Right cardiac atrium (tissue), 5 donors: Measurements from ENCODE around the gene TMEM125. TPM values are rescaled to one million over a fixed set of nuclear protein-coding genes. Genes with fewer than 3 reads are reported as not detected.
A peak's percentile ranks its signal among the peaks of the same experiment; 100 is the strongest.

Experiments used
- ATAC-seq, 2 donors: fragments of 200-7000 bp; cut with Tn5 transposase; one replicate each; pipeline versions ENCODE4 v1.8.0 to v1.9.1; 2020; ENCODE audit warnings: moderate library complexity in 2 of 2, mild to moderate bottlenecking in 1 of 2
- DNase-seq, 3 donors: peaks; one replicate each; pipeline ENCODE4 v3.0.0-alpha.2; 2020
- H3K27ac ChIP-seq: one replicate; pipeline ENCODE4 v1.5.1; 2013; ENCODE audit warnings: mild to moderate bottlenecking, low read length, control low read depth, moderate library complexity
- H3K27me3 ChIP-seq: one replicate; pipeline ENCODE4 v1.6.1; 2013; ENCODE audit not compliant: control insufficient read depth, insufficient read depth
- H3K4me1 ChIP-seq: one replicate; pipeline ENCODE4 v1.6.1; 2013; ENCODE audit warnings: low read length; ENCODE audit not compliant: control insufficient read depth, insufficient read depth
- H3K4me3 ChIP-seq: one replicate; pipeline ENCODE4 v1.5.1; 2013; ENCODE audit warnings: low read length, control low read depth
- H3K9me3 ChIP-seq: one replicate; pipeline ENCODE4 v1.6.1; 2013; ENCODE audit warnings: low read length; ENCODE audit not compliant: control insufficient read depth
- WGBS: extraction: QIAGEN DNeasy Blood & Tissue Kit; methylation state at CpG from one replicate; pipeline ENCODE4 v1.1.7; 2013; 5-methylcytosine and 5-hydroxymethylcytosine counted together
- intact Hi-C, 4 donors: fragments of 100-400 bp; cut with DNase I; formaldehyde crosslinking; loops; one replicate each; pipeline versions ENCODE4 v1.11.0 to v1.14.0; 2022 to 2023
- polyA plus RNA-seq: library from polyadenylated mRNA; stranded (reverse); fragments of 200-250 nt; gene quantifications from one replicate; pipeline ENCODE4 v1.2.3, GENCODE V29; 2013
- total RNA-seq, 4 donors: library from RNA; stranded (reverse); fragmentation: NEBNext Ultra II Directional; extraction: Animal tissue kit (Norgen Biotek cat#: 25700); gene quantifications; one replicate each; pipeline ENCODE4 v1.2.1, GENCODE V29; 2021
- donor health status: healthy with polysubstance abuse.
- donor health status: DM: no; HTN: yes; CAD: no.
- donor health status: DM: no; HTN: no; CAD: no.
- donor health status: DM: no; HTN: yes; CAD: no; lungs with severe emphysema.
- donor health status: DM: yes; HTN: yes; CAD: no.

The TMEM125 gene
- total and polyA plus RNA-seq, 5 donors, result 0.68 to 1.6 (median 1.3) TPM

- 75% methylated on average over 8 of the region's 8 CpGs for WGBS
- intact Hi-C loops, result no loop called here
- no peaks in the 10 kb centered on the region for H3K9me3 ChIP-seq
- ATAC-seq, result no peak
- no peak for DNase-seq
- no peak overlapping the region for H3K4me3 ChIP-seq
- no peak overlapping the region for H3K27ac ChIP-seq
- H3K27me3 ChIP-seq, result no peaks in the 10 kb centered on the region
- H3K4me1 ChIP-seq, result peaks cover 2% of the 10 kb centered on the region
Measured at GRCh38 chr1:43274804-43275180, 5.0 kb downstream of the TMEM125 start.

GRCh38 chr1:43275826-43276620 lies 6.2 kb downstream of the TMEM125 start:
- DNase-seq (peak in 1 of 3 donors; percentile 51), ATAC-seq (no peak)
- H3K4me1 ChIP-seq, result peaks cover 2% of the 10 kb centered on the region
- H3K4me3 ChIP-seq, result no peak overlapping the region
- H3K27me3 ChIP-seq, result no peaks in the 10 kb centered on the region
- H3K9me3 ChIP-seq, result no peaks in the 10 kb centered on the region
- 73% methylated on average over 12 of the region's 12 CpGs for WGBS
- intact Hi-C loops, result no loop called here
- no peak overlapping the region for H3K27ac ChIP-seq

GRCh38 chr1:43276673-43277072 lies 6.9 kb downstream of the TMEM125 start:
- peak in 1 of 2 donors; percentile 43 for ATAC-seq
- no peak overlapping the region for H3K4me3 ChIP-seq
- intact Hi-C loops, result no loop called here

GRCh38 chr1:43277116-43277876 lies 7.5 kb downstream of the TMEM125 start:
- Histone ChIP-seq H3K27ac (no peak overlapping the region), H3K4me3 (no peak overlapping the region), H3K27me3 (no peaks in the 10 kb centered on the region), H3K4me1 (peaks cover 2% of the 10 kb centered on the region), H3K9me3 (no peaks in the 10 kb centered on the region)
- DNase-seq (no peak), ATAC-seq (no peak)
- intact Hi-C loops, result no loop called here
- WGBS, result 88% methylated on average over 7 of the region's 7 CpGs

More at GRCh38 chr1:43276673-43277072, 6.9 kb downstream of the TMEM125 start:
- Histone ChIP-seq H3K27ac (no peak overlapping the region), H3K27me3 (no peaks in the 10 kb centered on the region), H3K4me1 (peaks cover 2% of the 10 kb centered on the region), H3K9me3 (no peaks in the 10 kb centered on the region)
- WGBS, result 55% methylated on average over 7 of the region's 7 CpGs
- peak in 1 of 3 donors; percentile 68 for DNase-seq

- H3K4me3 ChIP-seq, result no peak overlapping the region
- 94% methylated on average over 5 of the region's 5 CpGs for WGBS
- no peaks in the 10 kb centered on the region for H3K9me3 ChIP-seq
- no peaks in the 10 kb centered on the region for H3K27me3 ChIP-seq
- ATAC-seq (no peak), DNase-seq (no peak)
- intact Hi-C loops, result no loop called here
- H3K27ac ChIP-seq, result no peak overlapping the region
- peaks cover 2% of the 10 kb centered on the region for H3K4me1 ChIP-seq
Measured at GRCh38 chr1:43279161-43279560, 9.4 kb downstream of the TMEM125 start.

- intact Hi-C loops, result no loop called here
- ATAC-seq, result no peak
- DNase-seq, result no peak
- no peaks in the 10 kb centered on the region for H3K9me3 ChIP-seq
- no peaks in the 10 kb centered on the region for H3K4me1 ChIP-seq
- 95% methylated on average over 6 of the region's 6 CpGs for WGBS
- H3K4me3 ChIP-seq, result no peak overlapping the region
- H3K27ac ChIP-seq, result no peak overlapping the region
- H3K27me3 ChIP-seq, result no peaks in the 10 kb centered on the region
Measured at GRCh38 chr1:43279666-43280065, 9.9 kb downstream of the TMEM125 start.

GRCh38 chr1:43280692-43281091 lies 10.9 kb downstream of the TMEM125 start:
- no peak for DNase-seq

GRCh38 chr1:43282220-43283195 lies 12.7 kb downstream of the TMEM125 start:
- Histone ChIP-seq H3K4me1 (no peaks in the 10 kb centered on the region), H3K4me3 (no peak overlapping the region), H3K27me3 (no peaks in the 10 kb centered on the region), H3K27ac (no peak overlapping the region), H3K9me3 (no peaks in the 10 kb centered on the region)
- no peak for DNase-seq
- intact Hi-C loops, result no loop called here
- WGBS, result 87% methylated on average over 15 of the region's 15 CpGs
- ATAC-seq, result no peak

More at GRCh38 chr1:43280692-43281091, 10.9 kb downstream of the TMEM125 start:
- Histone ChIP-seq H3K4me3 (no peak overlapping the region), H3K4me1 (no peaks in the 10 kb centered on the region), H3K9me3 (no peaks in the 10 kb centered on the region), H3K27ac (no peak overlapping the region), H3K27me3 (no peaks in the 10 kb centered on the region)
- 43% methylated on average over 2 of the region's 2 CpGs for WGBS
- ATAC-seq, result no peak
- intact Hi-C loops, result no loop called here

- Histone ChIP-seq H3K9me3 (no peaks in the 10 kb centered on the region), H3K4me1 (no peaks in the 10 kb centered on the region), H3K27me3 (no peaks in the 10 kb centered on the region), H3K27ac (no peak overlapping the region), H3K4me3 (no peak overlapping the region)
- intact Hi-C loops, result no loop called here
- WGBS, result 93% methylated on average over 3 of the region's 3 CpGs
- DNase-seq, result no peak
- no peak for ATAC-seq
Measured at GRCh38 chr1:43284065-43284464, 14.3 kb downstream of the TMEM125 start.

- Histone ChIP-seq H3K27me3 (no peaks in the 10 kb centered on the region), H3K4me3 (no peak overlapping the region), H3K9me3 (no peaks in the 10 kb centered on the region), H3K27ac (no peak overlapping the region), H3K4me1 (no peaks in the 10 kb centered on the region)
- intact Hi-C loops, result no loop called here
- 86% methylated on average over 12 of the region's 12 CpGs for WGBS
- no peak for DNase-seq
- ATAC-seq, result no peak
Measured at GRCh38 chr1:43284546-43285110, 14.8 kb downstream of the TMEM125 start.
